Testis (tissue), 2 donors: Measurements from ENCODE around the gene ANKRD13C.
"Not testable (repeated sequence)": the region's sequence is repeated elsewhere in the genome, so short reads cannot be mapped to it uniquely, and the experiment has no call there.

ENCODE experiments used
- POLR2A ChIP-seq: fragments of 450-650 bp; IDR thresholded peaks from one replicate; pipeline ENCODE4 v1.6.1; 2017; ENCODE audit warnings: antibody characterized with exemption, mild to moderate bottlenecking, moderate library complexity
- TF ChIP-seq, protein P1 (sequence below), 3 experiments: fragments of 450-650 bp in 2 of 3; fragments of 200-600 bp in 1 of 3; sonication (generic) in 1 of 3; IDR thresholded peaks; one replicate each; pipeline ENCODE4 v1.5.1; 2016 to 2019; ENCODE audit warnings: antibody characterized with exemption in 3 of 3, mild to moderate bottlenecking in 2 of 3, moderate library complexity in 1 of 3

GRCh38 chr1:70373580-70373979 is 19.1 kb upstream of the ANKRD13C start:
- not testable (repeated sequence) for TF ChIP-seq POLR2A
- TF ChIP-seq, protein P1, sequence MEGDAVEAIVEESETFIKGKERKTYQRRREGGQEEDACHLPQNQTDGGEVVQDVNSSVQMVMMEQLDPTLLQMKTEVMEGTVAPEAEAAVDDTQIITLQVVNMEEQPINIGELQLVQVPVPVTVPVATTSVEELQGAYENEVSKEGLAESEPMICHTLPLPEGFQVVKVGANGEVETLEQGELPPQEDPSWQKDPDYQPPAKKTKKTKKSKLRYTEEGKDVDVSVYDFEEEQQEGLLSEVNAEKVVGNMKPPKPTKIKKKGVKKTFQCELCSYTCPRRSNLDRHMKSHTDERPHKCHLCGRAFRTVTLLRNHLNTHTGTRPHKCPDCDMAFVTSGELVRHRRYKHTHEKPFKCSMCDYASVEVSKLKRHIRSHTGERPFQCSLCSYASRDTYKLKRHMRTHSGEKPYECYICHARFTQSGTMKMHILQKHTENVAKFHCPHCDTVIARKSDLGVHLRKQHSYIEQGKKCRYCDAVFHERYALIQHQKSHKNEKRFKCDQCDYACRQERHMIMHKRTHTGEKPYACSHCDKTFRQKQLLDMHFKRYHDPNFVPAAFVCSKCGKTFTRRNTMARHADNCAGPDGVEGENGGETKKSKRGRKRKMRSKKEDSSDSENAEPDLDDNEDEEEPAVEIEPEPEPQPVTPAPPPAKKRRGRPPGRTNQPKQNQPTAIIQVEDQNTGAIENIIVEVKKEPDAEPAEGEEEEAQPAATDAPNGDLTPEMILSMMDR (IDR thresholded peaks at IDR 0.05): not testable (repeated sequence)
